ENCODE data around the gene FEM1B. TPM values are rescaled to one million over a fixed set of nuclear protein-coding genes. Genes with fewer than 3 reads are reported as not detected.

Gene FEM1B
- total RNA-seq, 1 donor from 2014 or later: 57.0 TPM

DNA sequence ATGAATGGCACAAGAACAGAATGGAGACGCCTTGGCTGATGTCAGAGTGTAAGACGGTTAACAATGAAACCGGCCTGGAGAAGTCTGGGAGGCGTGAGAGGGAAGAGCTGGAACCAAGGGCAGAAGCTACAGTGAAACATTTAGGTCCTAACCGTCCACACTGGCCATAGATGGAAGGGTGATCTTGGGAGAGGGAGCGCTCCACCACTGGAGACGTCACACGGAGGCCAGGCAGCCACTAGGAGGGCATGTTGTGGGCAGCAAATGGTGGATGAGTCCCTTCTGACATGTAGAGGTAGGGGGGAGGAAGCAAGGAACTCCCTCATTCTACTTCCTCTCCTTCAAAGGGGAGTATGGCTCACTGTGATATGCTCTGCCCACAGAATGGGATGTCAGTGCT lies 23.8 kb downstream of the FEM1B start:
- no peak for TF ChIP-seq CTCF (IDR thresholded peaks at IDR 0.05)
- Histone ChIP-seq H3K4me3 (no peak overlapping the region), H3K36me3 (peaks cover 30 to 72% of the 10 kb centered on the region in 2 donors), H3K27me3 (no peaks in the 10 kb centered on the region), H3K9me3 (no peaks in the 10 kb centered on the region), H3K27ac (no peak overlapping the region), H3K4me1 (peaks cover 0 to 16% of the 10 kb centered on the region in 2 donors)
- no peak for DNase-seq (ENCODE audit: low spot score in 2 of 2)
- intact Hi-C loops (cut with DNase I): no loop called here

DNA sequence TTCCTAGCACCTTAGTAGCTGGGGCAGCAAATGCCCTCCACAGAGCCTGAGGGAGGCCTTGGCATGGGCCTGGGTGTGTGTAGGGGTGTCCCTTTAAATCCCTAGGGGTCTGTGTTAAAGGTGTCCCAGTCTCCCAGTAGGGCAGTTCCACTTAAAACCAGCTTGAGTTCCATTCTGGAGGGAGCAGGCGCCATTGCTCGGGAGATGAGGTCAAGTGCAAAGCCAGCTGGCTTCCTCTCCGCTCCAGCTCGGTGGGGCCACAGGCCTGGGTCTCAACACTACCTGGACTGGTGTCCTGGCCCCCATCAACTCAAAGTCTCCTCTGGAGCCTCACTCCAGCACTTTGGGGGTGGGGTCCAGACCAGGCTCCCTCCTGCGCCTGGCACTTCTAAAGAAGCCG lies 25.2 kb downstream of the FEM1B start:
- Histone ChIP-seq H3K27ac (peak overlapping the region in 1 of 2 donors; percentile 85), H3K4me3 (no peak overlapping the region), H3K9me3 (no peaks in the 10 kb centered on the region), H3K4me1 (peaks cover 0 to 28% of the 10 kb centered on the region in 2 donors), H3K36me3 (peaks cover 37 to 70% of the 10 kb centered on the region in 2 donors), H3K27me3 (no peaks in the 10 kb centered on the region)
- no peak for TF ChIP-seq CTCF (IDR thresholded peaks at IDR 0.05)
- intact Hi-C loops (cut with DNase I): no loop called here
- no peak for DNase-seq (ENCODE audit: low spot score in 2 of 2)

DNA sequence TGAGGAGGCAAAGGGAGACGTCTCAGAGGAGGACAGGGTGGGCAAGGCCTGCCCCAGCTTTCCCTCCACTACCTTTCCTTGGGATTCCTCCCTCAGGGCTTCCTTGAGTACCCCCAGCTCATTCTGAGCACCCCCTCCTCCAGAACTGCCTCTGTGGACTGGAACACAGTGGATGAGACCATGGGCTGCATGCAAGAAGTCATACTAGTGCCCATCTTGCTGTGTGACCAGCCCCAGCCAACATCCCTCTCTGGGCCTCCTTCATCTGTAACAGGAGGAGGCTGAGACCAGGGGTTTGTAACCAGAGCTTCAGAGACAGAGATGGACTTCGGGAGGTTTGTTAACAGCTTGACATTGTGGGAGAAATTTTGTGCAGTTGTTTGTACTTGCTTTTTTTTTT lies 25.6 kb downstream of the FEM1B start:
- TF ChIP-seq CTCF (IDR thresholded peaks at IDR 0.05): no peak
- peaks cover 0 to 29% of the 10 kb centered on the region in 2 donors for H3K4me1 ChIP-seq
- H3K4me3 ChIP-seq: no peak overlapping the region
- H3K36me3 ChIP-seq: peaks cover 37 to 67% of the 10 kb centered on the region in 2 donors
- no peaks in the 10 kb centered on the region for H3K9me3 ChIP-seq
- peak overlapping the region; percentile 61 to 85 for H3K27ac ChIP-seq
- no peaks in the 10 kb centered on the region for H3K27me3 ChIP-seq
- DNase-seq (ENCODE audit: low spot score in 2 of 2): no peak
- intact Hi-C loops (cut with DNase I): no loop called here

DNA sequence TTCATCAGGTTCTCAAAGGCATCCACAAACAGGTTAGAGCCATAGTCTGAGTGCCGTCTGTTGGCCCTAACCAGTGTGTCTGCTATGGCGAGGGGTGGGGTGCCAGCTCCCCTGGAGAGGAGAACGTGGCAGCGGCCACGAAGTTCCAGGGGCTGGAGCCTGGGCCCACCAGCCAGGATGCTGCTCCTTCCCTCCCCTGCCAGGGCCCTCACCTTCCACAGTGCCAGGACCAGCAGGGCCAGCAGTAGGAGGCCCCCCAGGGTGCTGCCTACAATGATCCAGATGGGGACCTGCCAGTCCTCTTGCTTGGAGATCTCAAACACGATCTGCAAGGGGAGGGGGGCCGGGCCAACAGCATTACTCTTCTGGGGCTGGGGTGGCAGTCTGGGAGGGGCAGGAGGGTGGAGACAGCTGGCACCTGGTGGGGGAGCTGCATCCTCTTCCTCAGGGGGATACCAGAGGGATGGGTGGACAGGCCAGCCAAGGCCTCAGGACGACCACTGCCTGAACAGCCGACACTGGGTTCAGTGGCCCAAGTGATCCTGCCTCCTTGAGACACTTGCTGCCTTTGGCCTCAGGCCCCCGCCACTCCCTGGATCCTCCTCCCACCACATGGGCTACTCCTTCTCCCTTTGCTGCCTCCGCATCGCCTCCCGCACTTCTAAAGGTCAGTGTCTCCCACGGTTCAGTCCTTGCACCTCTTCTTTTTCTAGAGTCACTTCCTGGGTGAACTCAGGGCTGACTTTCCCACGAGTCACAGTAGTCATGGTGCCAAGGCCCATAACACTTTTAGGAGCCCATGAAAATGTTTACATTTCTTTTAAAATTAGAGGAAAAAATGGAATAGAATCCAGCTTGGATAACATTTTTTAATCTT lies 26.3 kb downstream of the FEM1B start:
- H3K27ac ChIP-seq: peak overlapping the region; percentile 61 to 85
- peak in 1 of 2 donors; percentile 53 for DNase-seq (ENCODE audit: low spot score in 2 of 2)

More for the DNA sequence above, 26.3 kb downstream of the FEM1B start:
- TF ChIP-seq CTCF (IDR thresholded peaks at IDR 0.05): no peak
- Histone ChIP-seq H3K27me3 (no peaks in the 10 kb centered on the region), H3K4me3 (no peak overlapping the region), H3K36me3 (peaks cover 37 to 63% of the 10 kb centered on the region in 2 donors), H3K9me3 (no peaks in the 10 kb centered on the region), H3K4me1 (peaks cover 3 to 34% of the 10 kb centered on the region in 2 donors)
- intact Hi-C loops (cut with DNase I): no loop called here
